Aorta (tissue), 5 donors: Measurements from ENCODE around the gene VWA5B2. TPM values are rescaled to one million over a fixed set of nuclear protein-coding genes. Genes with fewer than 3 reads are reported as not detected.

Source experiments
- ATAC-seq: fragments of 200-7000 bp; cut with Tn5 transposase; one replicate; pipeline ENCODE4 v1.9.1; 2022; ENCODE audit warnings: moderate library complexity; ENCODE audit not compliant: low FRiP score
- DNase-seq, 2 donors: peaks; one replicate each; pipeline ENCODE4 v3.0.0-alpha.2; 2020
- H3K27ac ChIP-seq, 2 donors: one replicate each; pipeline ENCODE4 v1.5.1; 2013; ENCODE audit warnings: low read length in 2 of 2, mild to moderate bottlenecking in 2 of 2, moderate library complexity in 2 of 2, control low read depth in 1 of 2, inconsistent platforms in 1 of 2, low read depth in 1 of 2
- H3K27me3 ChIP-seq, 2 donors: one replicate each; pipeline ENCODE4 v1.6.1; 2013; ENCODE audit warnings: control low read depth in 1 of 2, low read length in 1 of 2, mild to moderate bottlenecking in 1 of 2, moderate library complexity in 1 of 2; ENCODE audit not compliant: insufficient read depth in 2 of 2, control insufficient read depth in 1 of 2
- H3K36me3 ChIP-seq, 2 donors: one replicate each; pipeline ENCODE4 v1.6.1; 2013; ENCODE audit warnings: control low read depth in 1 of 2, low read length in 1 of 2, mild to moderate bottlenecking in 1 of 2; ENCODE audit not compliant: insufficient read depth in 2 of 2, control insufficient read depth in 1 of 2
- H3K4me1 ChIP-seq, 2 donors: one replicate each; pipeline ENCODE4 v1.6.1; 2013; ENCODE audit warnings: low read length in 2 of 2, control low read depth in 1 of 2, mild to moderate bottlenecking in 1 of 2, moderate library complexity in 1 of 2; ENCODE audit not compliant: insufficient read depth in 2 of 2, control insufficient read depth in 1 of 2
- H3K4me3 ChIP-seq, 2 donors: one replicate each; pipeline ENCODE4 v1.5.1; 2013; ENCODE audit warnings: low read length in 2 of 2, control low read depth in 1 of 2, mild to moderate bottlenecking in 1 of 2
- H3K9me3 ChIP-seq: one replicate; pipeline ENCODE4 v1.6.1; 2013; ENCODE audit warnings: mild to moderate bottlenecking, low read length; ENCODE audit not compliant: control insufficient read depth
- WGBS, 2 donors: extraction: QIAGEN DNeasy Blood & Tissue Kit; methylation state at CpG; one replicate each; pipeline ENCODE4 v1.1.7; 2013; 5-methylcytosine and 5-hydroxymethylcytosine counted together
- intact Hi-C, 2 donors: fragments of 100-400 bp; cut with DNase I; formaldehyde crosslinking; loops; one replicate each; pipeline versions ENCODE4 v1.14.2 to v1.15.0; 2022
- polyA plus RNA-seq, 2 donors: library from polyadenylated mRNA; stranded (reverse); fragments of 200-250 nt; gene quantifications; one replicate each; pipeline ENCODE4 v1.2.3, GENCODE V29; 2013
- total RNA-seq, 2 donors: library from RNA; stranded (reverse); fragmentation: NEBNext Ultra II Directional; extraction: Animal tissue kit (Norgen Biotek cat#: 25700); gene quantifications; one replicate each; pipeline ENCODE4 v1.2.1, GENCODE V29; 2021
- donor health status: healthy with polysubstance abuse.
- donor health status: Bipolar disorder and iron deficiency.
- donor health status: DM: no; HTN: no; CAD: no.
- donor health status: DM: no; HTN: no; CAD: no.
- donor health status: DM: yes; HTN: yes; CAD: no.

VWA5B2 gene
- total and polyA plus RNA-seq, 4 donors, result 0.10 TPM; not detected in 3

DNA sequence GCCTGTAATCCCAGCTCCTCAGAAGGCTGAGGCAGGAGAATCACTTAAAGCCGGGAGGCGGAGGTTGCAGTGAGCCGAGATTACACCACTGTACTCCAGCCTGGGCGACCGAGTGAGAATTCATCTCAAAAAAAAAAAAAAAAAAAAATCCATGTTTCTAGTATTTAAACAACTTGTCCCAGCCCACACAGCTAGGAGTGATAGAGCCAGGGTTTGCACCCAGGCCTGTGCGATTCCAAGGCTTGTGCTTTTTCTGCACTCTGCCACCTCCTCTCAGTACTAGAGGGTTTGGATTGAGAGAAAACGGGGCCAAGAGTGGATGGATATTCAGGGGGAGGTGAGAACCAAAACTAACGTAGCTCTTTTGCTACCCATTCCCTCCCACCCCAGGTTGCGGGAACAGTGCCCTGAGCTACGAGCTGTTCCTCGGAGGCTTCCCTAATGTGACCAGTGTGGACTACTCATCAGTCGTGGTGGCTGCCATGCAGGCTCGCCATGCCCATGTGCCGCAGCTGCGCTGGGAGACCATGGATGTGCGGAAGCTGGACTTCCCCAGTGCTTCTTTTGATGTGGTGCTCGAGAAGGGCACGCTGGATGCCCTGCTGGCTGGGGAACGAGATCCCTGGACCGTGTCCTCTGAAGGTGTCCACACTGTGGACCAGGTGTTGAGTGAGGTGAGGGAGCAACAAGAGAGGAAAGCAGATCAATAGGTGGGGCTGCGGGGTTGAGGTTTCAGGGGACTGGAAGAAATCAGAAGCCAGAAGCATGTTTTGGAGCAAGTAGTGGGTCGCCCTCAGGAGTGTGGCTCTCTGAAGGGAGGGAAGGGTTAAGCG lies 27.9 kb downstream of the VWA5B2 start:
- intact Hi-C loops, result loop anchor here in 1 of 2 donors (10.0 kb wide), 1 partner anchor 362 kb away; no protein-coding TSS in a partner anchor
- ATAC-seq (no peak), DNase-seq (no peak)
- Histone ChIP-seq H3K4me1 (no peaks in the 10 kb centered on the region), H3K9me3 (no peaks in the 10 kb centered on the region), H3K27me3 (no peaks in the 10 kb centered on the region), H3K4me3 (no peak overlapping the region), H3K36me3 (no peaks in the 10 kb centered on the region), H3K27ac (no peak overlapping the region)
- 94% methylated on average over 23 of the region's 23 CpGs for WGBS, 2 donors

DNA sequence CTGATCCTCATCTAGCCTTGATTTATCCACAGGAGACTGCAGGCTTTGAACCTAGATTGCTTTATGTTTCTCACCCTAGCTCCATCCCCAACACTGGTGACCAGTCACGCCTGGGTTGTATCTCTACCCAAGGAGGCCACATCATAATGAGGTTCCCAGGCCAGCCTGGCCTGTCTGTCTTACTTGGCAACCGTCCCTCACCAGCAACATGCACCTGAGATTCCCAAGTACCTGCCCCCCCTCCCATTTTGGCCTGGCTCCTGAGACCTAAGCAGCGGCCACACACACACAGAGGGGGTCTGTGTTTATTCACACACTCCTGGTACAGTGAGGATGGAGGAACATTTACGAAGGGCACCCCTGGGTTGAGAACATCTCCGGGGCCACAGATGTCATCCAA lies 29.5 kb downstream of the VWA5B2 start:
- Histone ChIP-seq H3K4me3 (no peak overlapping the region), H3K36me3 (no peaks in the 10 kb centered on the region), H3K4me1 (no peaks in the 10 kb centered on the region), H3K27ac (no peak overlapping the region), H3K9me3 (no peaks in the 10 kb centered on the region), H3K27me3 (peaks cover 0 to 2% of the 10 kb centered on the region in 2 donors)
- WGBS, 2 donors, result 84 to 91% methylated on average over 5 of the region's 5 CpGs
- no peak for DNase-seq
- intact Hi-C loops, result loop anchor here in 1 of 2 donors (10.0 kb wide), 1 partner anchor 364 kb away; no protein-coding TSS in a partner anchor
- ATAC-seq, result no peak

DNA sequence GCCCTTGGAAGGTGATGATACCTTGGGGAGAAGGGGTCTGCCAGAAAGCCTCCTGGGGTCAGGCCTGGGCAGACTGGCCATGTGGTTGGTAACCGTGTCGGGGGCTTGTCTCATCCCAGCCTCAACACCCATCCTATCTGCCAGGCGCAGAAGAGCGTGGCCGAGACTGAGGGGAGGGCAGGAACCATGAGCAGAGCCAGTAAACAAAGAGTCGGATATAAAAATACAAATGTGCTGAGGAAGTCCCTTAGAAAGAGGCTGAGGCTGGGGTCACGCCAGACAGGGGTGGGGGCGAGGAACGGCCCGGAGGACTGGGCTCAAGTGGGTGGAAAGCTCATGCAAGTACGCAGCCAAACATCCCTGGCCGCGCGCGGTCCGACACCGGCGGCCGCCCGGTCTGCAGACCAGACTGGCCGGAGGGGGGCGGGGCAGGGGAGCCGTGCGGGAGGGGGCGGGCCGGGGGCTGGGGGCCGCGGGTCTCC lies 30.1 kb downstream of the VWA5B2 start:
- Histone ChIP-seq H3K9me3 (no peaks in the 10 kb centered on the region), H3K36me3 (no peaks in the 10 kb centered on the region), H3K4me1 (no peaks in the 10 kb centered on the region), H3K27me3 (peaks cover 0 to 2% of the 10 kb centered on the region in 2 donors), H3K27ac (no peak overlapping the region), H3K4me3 (peak overlapping the region in 1 of 2 donors; percentile 13)
- DNase-seq, result no peak
- 6 to 12% methylated on average over 28 of the region's 28 CpGs for WGBS, 2 donors
- intact Hi-C loops, result loop anchor here in 1 of 2 donors (10.0 kb wide), 1 partner anchor 365 kb away; no protein-coding TSS in a partner anchor
- ATAC-seq, result no peak

DNA sequence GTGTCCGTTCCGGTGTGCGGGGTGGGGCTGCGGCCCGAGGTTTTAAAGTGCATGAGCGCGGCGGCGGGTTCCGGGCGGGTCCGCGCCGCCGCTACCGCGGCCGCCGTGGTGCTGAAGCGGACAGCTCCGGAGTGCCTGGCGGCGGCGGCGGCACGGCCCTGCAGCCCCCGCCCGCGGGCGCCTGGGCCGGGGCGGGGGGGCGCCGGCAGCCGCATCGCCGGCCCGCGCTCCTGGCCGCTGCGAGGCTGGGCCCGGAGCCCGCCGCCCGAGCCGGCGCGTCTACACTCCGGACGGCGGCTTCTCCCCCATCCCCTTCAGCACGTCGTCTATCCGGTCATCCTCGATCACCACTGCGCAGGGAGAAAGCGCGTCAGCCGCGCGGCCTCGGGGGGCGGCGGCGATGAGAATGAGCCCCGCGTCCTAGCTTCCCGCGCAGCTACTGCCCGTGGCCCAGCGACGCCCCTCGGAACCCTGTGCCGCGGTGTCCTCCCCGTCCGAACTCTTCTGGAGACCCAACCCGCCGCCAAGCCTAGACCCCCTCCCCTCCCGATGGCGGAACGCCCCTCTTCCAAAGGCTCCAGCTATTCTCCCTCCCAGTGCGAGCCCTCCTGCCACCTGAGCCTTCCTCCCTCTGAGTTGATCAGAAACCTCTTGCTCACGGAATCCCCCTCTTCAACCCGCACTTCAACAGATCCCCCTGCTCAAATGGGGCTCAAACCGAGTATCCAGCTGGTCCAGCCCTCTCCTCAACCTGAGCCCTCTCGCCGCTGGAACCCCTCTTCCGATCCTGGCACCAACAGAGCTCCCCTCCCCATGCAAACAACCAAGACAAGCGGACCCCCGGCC lies 30.7 kb downstream of the VWA5B2 start:
- DNase-seq (peak; percentile 58 to 82), ATAC-seq (peak; percentile 71)
- Histone ChIP-seq H3K4me3 (peak overlapping the region in 1 of 2 donors; percentile 13), H3K27me3 (peaks cover 0 to 2% of the 10 kb centered on the region in 2 donors), H3K4me1 (no peaks in the 10 kb centered on the region), H3K9me3 (no peaks in the 10 kb centered on the region), H3K36me3 (no peaks in the 10 kb centered on the region), H3K27ac (no peak overlapping the region)
- intact Hi-C loops, result loop anchor here (5.0 to 10.0 kb wide), 2 partner anchors 37 to 365 kb away; partner anchors contain the start of gene PSMD2 (in 1 of the 2)
- 1% methylated on average over 53 to 91 of the region's 91 CpGs for WGBS, 2 donors

DNA sequence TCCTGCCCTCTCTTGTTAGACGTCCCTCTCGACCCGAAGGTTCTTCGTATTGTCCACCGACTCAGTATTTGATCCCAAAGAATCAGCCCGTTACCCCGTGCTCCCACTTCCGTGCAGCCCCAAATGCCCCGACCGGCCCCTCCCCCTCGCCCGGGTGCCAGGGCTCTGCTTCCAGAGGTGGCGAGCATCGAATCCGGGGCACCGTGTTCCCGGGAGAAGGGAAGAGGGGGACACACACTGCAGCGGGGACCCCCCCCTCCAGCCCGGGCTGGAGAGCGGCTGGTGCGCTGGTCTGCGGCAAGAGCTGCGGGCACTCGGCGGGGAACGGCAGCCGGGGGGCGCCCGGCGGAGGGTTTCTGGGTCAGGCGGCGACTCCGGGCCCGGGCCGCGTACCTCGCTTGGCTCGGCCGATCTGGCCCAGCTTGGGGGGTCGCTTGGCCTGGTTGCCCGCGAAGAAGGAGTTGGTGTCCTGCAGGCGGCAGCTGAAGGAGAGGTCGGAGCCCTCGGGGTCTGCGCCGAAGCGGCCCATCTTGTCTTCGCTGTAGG lies 31.4 kb downstream of the VWA5B2 start:
- 1% methylated on average over 36 to 49 of the region's 49 CpGs for WGBS, 2 donors
- intact Hi-C loops, result loop anchor here in 1 of 2 donors (5.0 kb wide), 1 partner anchor 37 kb away; the partner anchor contains the start of gene PSMD2

GRCh38 chr3:184261270-184261853 lies 32.0 kb downstream of the VWA5B2 start, which contains the start of gene CAMK2N2:
Gene CAMK2N2 (minus strand): TSS chr3:184261553. CDS start chr3:184261285, 268 bp downstream.
- 0 to 1% methylated on average over 30 to 67 of the region's 67 CpGs for WGBS, 2 donors
- intact Hi-C loops, result loop anchor here in 1 of 2 donors (5.0 kb wide), 1 partner anchor 36 kb away; the partner anchor contains the start of gene PSMD2
- peak within 1 kb of the TSS; percentile 47 to 52 for H3K4me3 ChIP-seq
- H3K27ac ChIP-seq, result no peak within 1 kb of the TSS
- peak; percentile 64 to 85 for DNase-seq
- H3K36me3 ChIP-seq, result no peaks in the 10 kb centered on the region
- H3K27me3 ChIP-seq, result peaks cover 0 to 2% of the 10 kb centered on the region in 2 donors
- no peak for ATAC-seq
- no peaks in the 10 kb centered on the region for H3K4me1 ChIP-seq
- no peaks in the 10 kb centered on the region for H3K9me3 ChIP-seq

More for the DNA sequence above, 31.4 kb downstream of the VWA5B2 start:
- Histone ChIP-seq H3K36me3 (no peaks in the 10 kb centered on the region), H3K27ac (no peak overlapping the region), H3K9me3 (no peaks in the 10 kb centered on the region), H3K27me3 (peaks cover 0 to 2% of the 10 kb centered on the region in 2 donors), H3K4me3 (peak overlapping the region; percentile 47 to 52), H3K4me1 (no peaks in the 10 kb centered on the region)
- ATAC-seq (no peak), DNase-seq (peak in 1 of 2 donors; percentile 31)

DNA sequence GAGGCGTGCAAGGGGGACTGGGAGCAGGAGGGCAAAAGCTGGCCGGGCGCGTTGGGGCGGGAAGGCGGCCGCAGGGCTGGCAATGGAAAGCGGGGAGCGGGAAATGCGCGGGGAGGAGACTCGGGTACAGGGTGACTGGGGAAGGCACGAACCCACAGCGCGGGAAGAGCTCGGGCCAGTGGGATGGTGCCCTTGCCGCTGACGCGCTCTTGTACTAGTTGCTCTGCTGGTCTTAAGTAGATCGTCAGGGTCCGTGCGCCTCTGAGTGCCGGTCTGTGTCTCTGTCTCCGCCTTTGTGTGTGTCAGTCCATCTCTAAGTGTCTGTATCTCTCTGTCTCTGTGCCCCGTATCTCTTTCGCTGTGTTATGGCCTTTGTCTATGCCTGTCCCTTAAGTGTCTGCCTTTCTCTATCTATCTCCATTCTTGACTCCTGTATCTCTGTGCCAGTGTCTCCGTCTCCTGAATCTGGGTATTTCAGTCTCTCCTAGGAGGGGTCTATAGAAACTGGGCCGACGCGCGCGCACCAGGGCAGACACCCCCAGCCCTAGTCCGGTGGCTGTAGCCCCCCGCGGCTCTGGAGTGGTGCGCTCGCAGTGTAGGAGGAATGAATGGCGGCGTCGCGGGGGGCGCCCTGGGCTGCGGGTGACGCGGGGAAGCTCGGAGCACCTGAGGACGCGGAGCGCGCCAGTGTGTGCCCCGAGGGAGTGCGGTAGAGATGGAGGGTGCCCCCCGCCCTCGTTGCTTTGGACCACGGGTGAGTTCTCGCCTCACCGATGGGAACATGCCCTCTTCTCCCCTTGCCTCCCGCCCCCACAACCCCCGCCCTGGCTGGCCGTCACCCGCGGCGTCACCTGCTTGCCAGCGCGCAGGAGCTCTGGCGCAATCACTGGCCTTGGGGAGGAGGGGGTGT lies 32.7 kb downstream of the VWA5B2 start:
- ATAC-seq (no peak), DNase-seq (no peak)
- H3K36me3 ChIP-seq, result no peaks in the 10 kb centered on the region
- peak overlapping the region; percentile 47 to 52 for H3K4me3 ChIP-seq
- intact Hi-C loops, result loop anchor here in 1 of 2 donors (5.0 kb wide), 1 partner anchor 35 kb away; the partner anchor contains the start of gene PSMD2
- 2% methylated on average over 57 to 66 of the region's 66 CpGs for WGBS, 2 donors
- no peaks in the 10 kb centered on the region for H3K9me3 ChIP-seq
- H3K4me1 ChIP-seq, result no peaks in the 10 kb centered on the region
- H3K27ac ChIP-seq, result no peak overlapping the region
- H3K27me3 ChIP-seq, result peaks cover 0 to 2% of the 10 kb centered on the region in 2 donors
